HepG2 (cell line): ENCODE data around the gene COASY. TPM values are rescaled to one million over a fixed set of nuclear protein-coding genes. Genes with fewer than 3 reads are reported as not detected.

ENCODE experiments used
- GABPB1 ChIP-seq: IDR thresholded peaks from 2 replicates; pipeline ENCODE4 v1.6.1; 2016; ENCODE audit warnings: mild to moderate bottlenecking, missing genetic modification reagents, moderate library complexity, missing compliant biosample characterization
- GTF3A ChIP-seq: sonication (generic); formaldehyde crosslinking; conservative IDR thresholded peaks from 2 replicates; pipeline ENCODE4 v1.4.0; 2020; ENCODE audit warnings: mild to moderate bottlenecking, missing genetic modification reagents
- HDAC2 ChIP-seq: sonication (generic); formaldehyde crosslinking; IDR thresholded peaks from 2 replicates; pipeline ENCODE4 v1.4.0; 2020; ENCODE audit warnings: missing genetic modification reagents
- KMT2A ChIP-seq: sonication (generic); formaldehyde crosslinking; IDR thresholded peaks from 2 replicates; pipeline ENCODE4 v1.4.0; 2020; ENCODE audit warnings: missing genetic modification reagents
- LCORL ChIP-seq, 2 experiments: fragments of 450-650 bp in 1 of 2; sonication (generic) in 1 of 2; formaldehyde crosslinking in 1 of 2; IDR thresholded peaks; 2 replicates each; pipeline versions ENCODE4 v1.5.0 to v1.6.1; 2017 to 2020; ENCODE audit warnings: antibody characterized with exemption in 1 of 2, missing genetic modification reagents in 1 of 2
- PHB2 ChIP-seq: fragments of 450-650 bp; IDR thresholded peaks from 2 replicates; pipeline ENCODE4 v1.6.1; 2018; ENCODE audit not compliant: partially characterized antibody
- PRMT3 ChIP-seq: sonication (generic); formaldehyde crosslinking; IDR thresholded peaks from 2 replicates; pipeline ENCODE4 v1.8.1; 2022; ENCODE audit warnings: low read depth, mild to moderate bottlenecking, moderate library complexity, missing genetic modification reagents, borderline replicate concordance
- SALL2 ChIP-seq: sonication (generic); formaldehyde crosslinking; IDR thresholded peaks from 2 replicates; pipeline ENCODE4 v1.8.1; 2023; ENCODE audit warnings: mild to moderate bottlenecking, missing genetic modification reagents, inconsistent platforms
- SKI ChIP-seq: fragments of 450-650 bp; IDR thresholded peaks from one replicate; pipeline ENCODE4 v1.6.1; 2018; ENCODE audit warnings: mild to moderate bottlenecking; ENCODE audit not compliant: partially characterized antibody
- SP4 ChIP-seq: sonication (generic); formaldehyde crosslinking; IDR thresholded peaks from 2 replicates; pipeline ENCODE4 v1.8.1; 2023; ENCODE audit warnings: mild to moderate bottlenecking, missing genetic modification reagents
- ZKSCAN5 ChIP-seq: sonication (generic); formaldehyde crosslinking; IDR thresholded peaks from 2 replicates; pipeline ENCODE4 v1.5.1; 2020; ENCODE audit warnings: mild to moderate bottlenecking, missing genetic modification reagents
- ZNF143 ChIP-seq: sonication (generic); formaldehyde crosslinking; IDR thresholded peaks from 2 replicates; pipeline ENCODE4 v1.4.0; 2020; ENCODE audit warnings: missing genetic modification reagents
- ZNF205 ChIP-seq: IDR thresholded peaks from 2 replicates; pipeline ENCODE4 v1.6.1; 2018; ENCODE audit warnings: missing biosample characterization, missing genetic modification reagents
- ZNF282 ChIP-seq: fragments of 450-650 bp; IDR thresholded peaks from 2 replicates; pipeline ENCODE4 v1.6.1; 2018; ENCODE audit not compliant: partially characterized antibody
- ZNF407 ChIP-seq: sonication (generic); formaldehyde crosslinking; IDR thresholded peaks from one replicate; pipeline ENCODE4 v1.5.1; 2020; ENCODE audit warnings: mild to moderate bottlenecking, missing genetic modification reagents; ENCODE audit errors: not compliant biosample characterization
- ZNF639 ChIP-seq: conservative IDR thresholded peaks from 2 replicates; pipeline ENCODE4 v1.6.1; 2018; ENCODE audit warnings: missing genetic modification reagents
- ZNF746 ChIP-seq: sonication (generic); formaldehyde crosslinking; IDR thresholded peaks from 2 replicates; pipeline ENCODE4 v1.8.0; 2022; ENCODE audit warnings: mild to moderate bottlenecking, missing genetic modification reagents
- ZNF749 ChIP-seq: sonication (generic); formaldehyde crosslinking; IDR thresholded peaks from 2 replicates; pipeline ENCODE4 v1.8.0; 2022; ENCODE audit warnings: mild to moderate bottlenecking, missing genetic modification reagents, moderate library complexity, borderline replicate concordance
- polyA plus RNA-seq, 8 experiments: library from polyadenylated mRNA; depleted of rRNA in 3 of 8; stranded (reverse) in 7 of 8; unstranded in 1 of 8; fragments of >200 nt; fragmentation: Illumina TruSeq in 4 of 8; extraction: Trizol in 4 of 8; gene quantifications; 2 replicates each; pipeline versions ENCODE4 v1.2.1 to v1.2.3, GENCODE V29; 2011 to 2016; ENCODE audit warnings: low read depth in 4 of 8, missing spikeins in 1 of 8, mixed read lengths in 1 of 8; ENCODE audit not compliant: insufficient read depth in 1 of 8
- total RNA-seq, 5 experiments: library from RNA; depleted of rRNA; stranded (reverse); fragments of >200 nt; fragmentation: Illumina TruSeq; extraction: Trizol; gene quantifications; 2 replicates each; pipeline ENCODE4 v1.2.3, GENCODE V29; 2016; ENCODE audit warnings: low read depth in 1 of 5
- TF ChIP-seq, protein P1 (sequence below): IDR thresholded peaks from 2 replicates; pipeline ENCODE4 v1.6.1; 2012; ENCODE audit warnings: low read depth, low read length, improper control_type of control experiment

COASY gene
- total and polyA plus RNA-seq, 2 of the 13 experiments (the other 11 are each of a cell fraction or from before 2014, with no cell fraction given) = 90.7 to 125 TPM

DNA sequence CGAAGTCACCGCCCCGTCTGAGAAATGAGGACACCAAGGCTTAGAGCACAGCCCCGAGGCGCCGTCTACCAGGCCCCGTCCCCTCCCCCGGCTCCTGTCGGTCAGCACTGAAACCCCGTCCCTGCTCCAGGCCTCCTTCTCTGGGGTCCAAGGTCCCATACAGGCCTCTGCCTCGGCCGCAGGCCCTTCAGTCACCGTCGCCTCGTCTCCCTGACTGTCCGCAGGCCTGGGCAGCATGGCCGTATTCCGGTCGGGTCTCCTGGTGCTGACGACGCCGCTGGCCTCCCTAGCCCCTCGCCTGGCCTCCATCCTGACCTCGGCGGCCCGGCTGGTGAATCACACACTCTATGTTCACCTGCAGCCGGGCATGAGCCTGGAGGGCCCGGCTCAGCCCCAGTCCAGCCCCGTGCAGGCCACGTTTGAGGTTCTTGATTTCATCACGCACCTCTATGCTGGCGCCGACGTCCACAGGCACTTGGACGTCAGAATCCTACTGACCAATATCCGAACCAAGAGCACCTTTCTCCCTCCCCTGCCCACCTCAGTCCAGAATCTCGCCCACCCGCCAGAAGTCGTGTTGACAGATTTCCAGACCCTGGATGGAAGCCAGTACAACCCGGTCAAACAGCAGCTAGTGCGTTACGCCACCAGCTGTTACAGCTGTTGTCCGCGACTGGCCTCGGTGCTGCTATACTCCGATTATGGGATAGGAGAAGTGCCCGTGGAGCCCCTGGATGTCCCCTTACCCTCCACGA lies 617 bp downstream of the COASY start (continued):
- TF ChIP-seq, protein P1, sequence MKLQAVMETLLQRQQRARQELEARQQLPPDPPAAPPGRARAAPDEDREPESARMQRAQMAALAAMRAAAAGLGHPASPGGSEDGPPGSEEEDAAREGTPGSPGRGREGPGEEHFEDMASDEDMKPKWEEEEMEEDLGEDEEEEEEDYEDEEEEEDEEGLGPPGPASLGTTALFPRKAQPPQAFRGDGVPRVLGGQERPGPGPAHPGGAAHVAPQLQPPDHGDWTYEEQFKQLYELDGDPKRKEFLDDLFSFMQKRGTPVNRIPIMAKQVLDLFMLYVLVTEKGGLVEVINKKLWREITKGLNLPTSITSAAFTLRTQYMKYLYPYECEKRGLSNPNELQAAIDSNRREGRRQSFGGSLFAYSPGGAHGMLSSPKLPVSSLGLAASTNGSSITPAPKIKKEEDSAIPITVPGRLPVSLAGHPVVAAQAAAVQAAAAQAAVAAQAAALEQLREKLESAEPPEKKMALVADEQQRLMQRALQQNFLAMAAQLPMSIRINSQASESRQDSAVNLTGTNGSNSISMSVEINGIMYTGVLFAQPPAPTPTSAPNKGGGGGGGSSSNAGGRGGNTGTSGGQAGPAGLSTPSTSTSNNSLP = no peak; the same call in 1 of the 2 replicates
- TF ChIP-seq GABPB1 (peak; percentile 11; the same call in 1 of the 2 replicates), ZKSCAN5 (CRISPR knock-in tag) (peak; percentile 59; the same call in 1 of the 2 replicates), HDAC2 (CRISPR knock-in tag) (no peak), PRMT3 (CRISPR knock-in tag) (peak; percentile 57; the same call in 1 of the 2 replicates), ZNF282 (no peak), ZNF205 (CRISPR knock-in tag) (no peak), GTF3A (no peak), ZNF639 (CRISPR knock-in tag) (no peak; the same call in 1 of the 2 replicates), PHB2 (no peak), ZNF407 (CRISPR knock-in tag) (no peak), ZNF143 (CRISPR knock-in tag) (0 out of 2 replicates have a peak, but pooled peaks have one; percentile 12), SP4 (CRISPR knock-in tag) (no peak), KMT2A (CRISPR knock-in tag) (no peak; the same call in 1 of the 2 replicates), ZNF749 (CRISPR knock-in tag) (no peak; the same call in 1 of the 2 replicates), SALL2 (CRISPR knock-in tag) (no peak), SKI (peak; percentile 10), ZNF746 (CRISPR knock-in tag) (no peak), LCORL (IDR thresholded peaks at IDR 0.05) (no peak; the same call in none of the 2 replicates), LCORL (CRISPR knock-in tag; IDR thresholded peaks at IDR 0.05) (no peak)
